Ishikawa (cell line): ENCODE data around the gene CTXN1.

ENCODE experiments used
- CEBPB ChIP-seq: IDR thresholded peaks from 2 replicates; pipeline ENCODE4 v1.6.1; 2012
- CREB1 ChIP-seq: IDR thresholded peaks from 2 replicates; pipeline ENCODE4 v1.6.1; 2012; ENCODE audit warnings: low read depth
- EGR1 ChIP-seq: IDR thresholded peaks from 2 replicates; pipeline ENCODE4 v1.6.1; 2012
- EP300 ChIP-seq: IDR thresholded peaks from 2 replicates; pipeline ENCODE4 v1.6.1; 2012; ENCODE audit warnings: borderline replicate concordance
- FOXM1 ChIP-seq: IDR thresholded peaks from 2 replicates; pipeline ENCODE4 v1.6.1; 2012; ENCODE audit warnings: low read depth, borderline replicate concordance
- MAX ChIP-seq: IDR thresholded peaks from 2 replicates; pipeline ENCODE4 v1.6.1; 2012
- NFIC ChIP-seq: IDR thresholded peaks from 2 replicates; pipeline ENCODE4 v1.6.1; 2012
- RAD21 ChIP-seq: IDR thresholded peaks from 2 replicates; pipeline ENCODE4 v1.6.1; 2012; ENCODE audit warnings: low read depth
- TAF1 ChIP-seq: IDR thresholded peaks from 2 replicates; pipeline ENCODE4 v1.6.1; 2012; ENCODE audit warnings: low read depth, mild to moderate bottlenecking
- TCF12 ChIP-seq: IDR thresholded peaks from 2 replicates; pipeline ENCODE4 v1.6.1; 2012; ENCODE audit warnings: low read depth
- TEAD4 ChIP-seq: IDR thresholded peaks from 2 replicates; pipeline ENCODE4 v1.6.1; 2012
- YY1 ChIP-seq: IDR thresholded peaks from 2 replicates; pipeline ENCODE4 v1.6.1; 2012; ENCODE audit warnings: low read depth
- ZBTB7A ChIP-seq: IDR thresholded peaks from 2 replicates; pipeline ENCODE4 v1.6.1; 2012; ENCODE audit warnings: low read depth
- TF ChIP-seq, protein P1 (sequence below): IDR thresholded peaks from 2 replicates; pipeline ENCODE4 v1.6.1; 2012
- TF ChIP-seq, protein P2 (sequence below): IDR thresholded peaks from 2 replicates; pipeline ENCODE4 v1.6.1; 2012; ENCODE audit warnings: low read depth, mild to moderate bottlenecking

Gene CTXN1

DNA sequence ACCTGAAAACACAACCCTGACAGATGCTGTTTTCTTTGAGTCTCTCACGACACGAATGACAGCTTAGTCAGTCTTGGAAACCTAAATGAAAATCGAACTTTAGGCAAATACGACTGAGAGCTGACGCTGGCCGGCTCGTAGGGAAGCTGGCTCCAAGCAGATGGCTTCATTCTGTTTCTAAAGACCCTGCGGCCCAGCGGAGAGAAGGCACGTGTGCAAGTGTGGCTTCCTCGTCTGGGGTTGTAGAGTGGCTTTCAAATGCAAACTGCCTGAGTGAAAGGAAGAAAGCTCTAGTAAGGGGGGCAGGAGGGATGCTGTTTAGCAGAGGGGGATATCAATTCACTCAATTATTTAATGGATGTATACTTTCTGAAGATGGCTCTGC lies 43.6 kb upstream of the CTXN1 start:
- TF ChIP-seq, protein P1, sequence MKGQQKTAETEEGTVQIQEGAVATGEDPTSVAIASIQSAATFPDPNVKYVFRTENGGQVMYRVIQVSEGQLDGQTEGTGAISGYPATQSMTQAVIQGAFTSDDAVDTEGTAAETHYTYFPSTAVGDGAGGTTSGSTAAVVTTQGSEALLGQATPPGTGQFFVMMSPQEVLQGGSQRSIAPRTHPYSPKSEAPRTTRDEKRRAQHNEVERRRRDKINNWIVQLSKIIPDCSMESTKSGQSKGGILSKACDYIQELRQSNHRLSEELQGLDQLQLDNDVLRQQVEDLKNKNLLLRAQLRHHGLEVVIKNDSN = no peak
- TF ChIP-seq CREB1 (no peak), TCF12 (no peak), CEBPB (no peak), EGR1 (no peak), RAD21 (no peak), MAX (no peak), TAF1 (no peak)
- TF ChIP-seq, protein P2, sequence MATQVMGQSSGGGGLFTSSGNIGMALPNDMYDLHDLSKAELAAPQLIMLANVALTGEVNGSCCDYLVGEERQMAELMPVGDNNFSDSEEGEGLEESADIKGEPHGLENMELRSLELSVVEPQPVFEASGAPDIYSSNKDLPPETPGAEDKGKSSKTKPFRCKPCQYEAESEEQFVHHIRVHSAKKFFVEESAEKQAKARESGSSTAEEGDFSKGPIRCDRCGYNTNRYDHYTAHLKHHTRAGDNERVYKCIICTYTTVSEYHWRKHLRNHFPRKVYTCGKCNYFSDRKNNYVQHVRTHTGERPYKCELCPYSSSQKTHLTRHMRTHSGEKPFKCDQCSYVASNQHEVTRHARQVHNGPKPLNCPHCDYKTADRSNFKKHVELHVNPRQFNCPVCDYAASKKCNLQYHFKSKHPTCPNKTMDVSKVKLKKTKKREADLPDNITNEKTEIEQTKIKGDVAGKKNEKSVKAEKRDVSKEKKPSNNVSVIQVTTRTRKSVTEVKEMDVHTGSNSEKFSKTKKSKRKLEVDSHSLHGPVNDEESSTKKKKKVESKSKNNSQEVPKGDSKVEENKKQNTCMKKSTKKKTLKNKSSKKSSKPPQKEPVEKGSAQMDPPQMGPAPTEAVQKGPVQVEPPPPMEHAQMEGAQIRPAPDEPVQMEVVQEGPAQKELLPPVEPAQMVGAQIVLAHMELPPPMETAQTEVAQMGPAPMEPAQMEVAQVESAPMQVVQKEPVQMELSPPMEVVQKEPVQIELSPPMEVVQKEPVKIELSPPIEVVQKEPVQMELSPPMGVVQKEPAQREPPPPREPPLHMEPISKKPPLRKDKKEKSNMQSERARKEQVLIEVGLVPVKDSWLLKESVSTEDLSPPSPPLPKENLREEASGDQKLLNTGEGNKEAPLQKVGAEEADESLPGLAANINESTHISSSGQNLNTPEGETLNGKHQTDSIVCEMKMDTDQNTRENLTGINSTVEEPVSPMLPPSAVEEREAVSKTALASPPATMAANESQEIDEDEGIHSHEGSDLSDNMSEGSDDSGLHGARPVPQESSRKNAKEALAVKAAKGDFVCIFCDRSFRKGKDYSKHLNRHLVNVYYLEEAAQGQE = no peak

DNA sequence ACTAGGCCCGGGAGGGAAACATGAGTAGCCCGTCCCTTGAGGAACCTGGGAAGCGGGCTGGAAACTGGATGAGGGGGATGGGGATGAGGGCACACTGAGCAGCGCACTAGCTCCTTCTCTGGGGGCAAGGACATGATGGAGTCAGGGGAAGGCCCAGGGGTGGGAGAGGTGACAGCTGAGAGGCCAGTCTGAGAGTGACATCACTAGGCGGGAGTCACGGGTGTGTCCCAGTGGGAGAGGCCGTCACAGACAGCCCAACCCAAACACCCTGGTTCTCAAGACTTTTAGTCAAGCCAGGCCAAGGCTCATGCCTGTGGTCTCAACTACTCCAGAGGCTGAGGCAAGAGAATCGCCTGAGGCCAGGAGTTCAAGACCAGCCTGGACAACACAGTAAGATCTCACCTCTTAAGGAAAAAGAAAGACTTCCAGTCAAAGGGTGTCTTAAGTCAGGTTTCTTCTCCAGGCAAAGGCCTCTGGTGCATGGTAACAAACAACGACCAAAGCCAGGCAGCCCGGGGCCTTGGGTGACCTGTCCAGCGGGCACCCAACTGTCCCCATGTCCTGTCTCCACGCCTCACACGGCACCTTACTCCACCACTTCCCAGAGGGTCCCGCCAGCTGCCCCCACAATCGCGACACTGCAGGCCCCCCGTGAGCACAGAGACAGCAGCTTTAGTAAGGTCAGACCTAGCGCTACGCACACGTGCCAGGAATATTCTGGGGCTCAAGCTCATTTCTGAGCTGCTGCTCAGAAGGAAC lies 43.0 kb upstream of the CTXN1 start:
- TF ChIP-seq RAD21 (no peak), EP300 (no peak), FOXM1 (no peak), CREB1 (no peak)

- TF ChIP-seq TCF12 = no peak
These were observed 42.3 kb upstream of the CTXN1 start for GRCh38 chr19:7968008-7968795.

DNA sequence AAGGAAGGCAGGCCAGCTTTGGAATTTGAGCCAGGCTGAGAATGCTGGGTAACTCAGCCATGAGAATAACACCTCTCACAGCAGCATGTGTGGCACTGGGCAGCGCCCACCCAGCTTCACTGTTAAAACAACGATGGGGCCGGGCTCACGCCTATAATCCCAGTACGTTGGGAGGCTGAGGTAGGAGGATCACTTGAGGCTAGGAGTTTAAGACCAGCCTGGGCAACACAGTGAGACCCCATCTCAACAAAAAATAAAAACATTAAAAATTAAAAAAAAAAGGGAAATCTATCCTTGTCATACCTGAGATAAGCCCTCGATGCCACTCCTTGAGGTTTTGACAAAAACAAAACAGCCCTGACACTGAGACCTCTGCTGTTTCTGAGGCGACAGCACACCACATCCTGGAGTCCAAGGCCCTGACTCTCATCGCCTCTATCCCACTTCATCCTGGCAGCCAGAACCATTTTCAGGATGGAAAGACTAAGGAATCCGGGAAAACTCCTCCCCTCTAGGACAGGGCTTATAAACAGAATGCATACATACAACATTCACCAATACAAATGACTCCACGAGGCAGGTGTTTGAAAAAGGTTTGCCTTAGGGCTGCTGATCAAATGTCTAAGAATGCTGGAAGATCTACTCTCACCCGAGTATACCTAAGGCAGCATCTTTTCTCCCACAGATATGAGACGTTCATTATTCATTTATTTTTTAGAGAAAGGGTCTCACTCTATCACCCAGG lies 40.2 kb upstream of the CTXN1 start:
- TF ChIP-seq, protein P1 = no peak
- TF ChIP-seq FOXM1 (no peak), YY1 (no peak), ZBTB7A (no peak), TCF12 (no peak), NFIC (no peak), EP300 (no peak), RAD21 (no peak), CREB1 (no peak), CEBPB (no peak), TEAD4 (no peak), TAF1 (no peak), MAX (no peak), EGR1 (no peak)
- TF ChIP-seq, protein P2 = no peak

GRCh38 chr19:7965259-7965841 lies 39.4 kb upstream of the CTXN1 start:
- TF ChIP-seq CEBPB (no peak), YY1 (no peak), ZBTB7A (no peak)

- TF ChIP-seq, protein P1 = no peak
- TF ChIP-seq MAX = no peak
- no peak for TF ChIP-seq TAF1
- no peak for TF ChIP-seq RAD21
- TF ChIP-seq, protein P2 = no peak
- no peak for TF ChIP-seq CREB1
- TF ChIP-seq YY1 = no peak
- TF ChIP-seq TCF12 = no peak
- TF ChIP-seq EP300 = no peak
- no peak for TF ChIP-seq TEAD4
- no peak for TF ChIP-seq CEBPB
- TF ChIP-seq NFIC = no peak
- TF ChIP-seq EGR1 = no peak
- TF ChIP-seq FOXM1 = no peak
- TF ChIP-seq ZBTB7A = no peak
These were observed 37.6 kb upstream of the CTXN1 start for GRCh38 chr19:7963566-7963965.
